Right lobe of liver (tissue), 6 donors: ENCODE measurements around the gene PPP2R5C. TPM values are rescaled to one million over a fixed set of nuclear protein-coding genes. Genes with fewer than 3 reads are reported as not detected.
A peak's percentile ranks its signal among the peaks of the same experiment; 100 is the strongest.

Experiments
- ATAC-seq, 4 donors: fragments of 200-7000 bp; cut with Tn5 transposase; one replicate each; pipeline ENCODE4 v1.9.1; 2020; ENCODE audit warnings: mild to moderate bottlenecking in 4 of 4, moderate library complexity in 4 of 4
- DNase-seq, 3 donors: peaks; one replicate each; pipeline ENCODE4 v3.0.0-alpha.2; 2020
- H3K27ac ChIP-seq, 3 donors: fragments of 200-600 bp; one replicate each; pipeline ENCODE4 v1.8.0; 2022
- H3K27me3 ChIP-seq, 2 donors: fragments of 200-600 bp; one replicate each; pipeline ENCODE4 v1.8.0; 2022
- H3K36me3 ChIP-seq, 4 donors: fragments of 200-600 bp; sonication (generic) in 1 of 4; one replicate each; pipeline versions ENCODE4 v1.5.1 to v1.8.0; 2017 to 2022; ENCODE audit warnings: control low read depth in 1 of 4
- H3K4me1 ChIP-seq, 4 donors: fragments of 200-600 bp; sonication (generic) in 1 of 4; one replicate each; pipeline versions ENCODE4 v1.5.1 to v1.8.0; 2017 to 2022; ENCODE audit warnings: control low read depth in 1 of 4
- H3K4me3 ChIP-seq, 3 donors: fragments of 200-600 bp; one replicate each; pipeline ENCODE4 v1.8.0; 2022
- H3K9me3 ChIP-seq, 4 donors: fragments of 200-600 bp; sonication (generic) in 1 of 4; one replicate each; pipeline versions ENCODE4 v1.5.1 to v1.8.0; 2017 to 2022; ENCODE audit warnings: control low read depth in 1 of 4
- CTCF ChIP-seq, 4 donors: fragments of 200-600 bp in 3 of 4; fragments of 450-650 bp in 1 of 4; IDR thresholded peaks; one replicate each; pipeline versions ENCODE4 v1.5.1 to v1.8.0; 2016 to 2022; ENCODE audit warnings: antibody characterized with exemption in 4 of 4, mild to moderate bottlenecking in 2 of 4
- POLR2A ChIP-seq: fragments of 450-650 bp; IDR thresholded peaks from one replicate; pipeline ENCODE4 v1.6.1; 2017; ENCODE audit warnings: antibody characterized with exemption, mild to moderate bottlenecking
- WGBS: methylation state at CpG from one replicate; pipeline ENCODE4 v1.1.6; 2018; ENCODE audit warnings: low coverage, low lambda C conversion rate; ENCODE audit not compliant: insufficient coverage; ENCODE audit errors: missing lambda C conversion rate; 5-methylcytosine and 5-hydroxymethylcytosine counted together
- intact Hi-C, 2 donors: fragments of 100-400 bp; cut with DNase I; formaldehyde crosslinking; loops; one replicate each; pipeline versions ENCODE4 v1.11.2 to v1.14.1; 2022
- total RNA-seq, 6 experiments: library from RNA; depleted of rRNA in 2 of 6; stranded (reverse); fragments of >200 nt in 2 of 6; fragmentation: NEBNext Ultra II Directional in 3 of 6; extraction: Animal tissue kit (Norgen Biotek cat#: 25700) in 3 of 6; gene quantifications; one replicate each; pipeline versions ENCODE4 v1.1.0 to v1.2.4, GENCODE V29; 2016 to 2023
- donor health status: DM: no; HTN: yes; CAD: no.
- donor health status: DM: no; HTN: no; CAD: no.
- donor health status: DM: no; HTN: no; CAD: no.
- donor health status: DM: no; HTN: yes; CAD: no.
- donor health status: DM: no; HTN: yes; CAD: no.

The PPP2R5C gene
- total RNA-seq, 6 experiments from 2014 or later, result 44.9 to 74.5 (median 55.3) TPM

GRCh38 chr14:101859958-101860357 lies 98.4 kb downstream of the PPP2R5C start:
- TF ChIP-seq CTCF (IDR thresholded peaks at IDR 0.05) (no peak), POLR2A (no peak)
- Histone ChIP-seq H3K9me3 (no peaks in the 10 kb centered on the region), H3K27ac (no peak overlapping the region), H3K27me3 (no peaks in the 10 kb centered on the region), H3K36me3 (peaks cover 0 to 17% (median 1%) of the 10 kb centered on the region in 4 donors), H3K4me3 (no peak overlapping the region), H3K4me1 (peaks cover 0 to 16% (median 4%) of the 10 kb centered on the region in 4 donors)
- 100% methylated on average over 1 of the region's 1 CpG for WGBS
- intact Hi-C loops, result no loop called here
- DNase-seq, result no peak
- ATAC-seq, result no peak

GRCh38 chr14:101861464-101861863 lies 100.0 kb downstream of the PPP2R5C start:
- peak overlapping the region in 1 of 3 donors; percentile 12 for H3K4me3 ChIP-seq
- no peaks in the 10 kb centered on the region for H3K9me3 ChIP-seq
- H3K27me3 ChIP-seq, result no peaks in the 10 kb centered on the region
- intact Hi-C loops, result no loop called here
- no peak for TF ChIP-seq CTCF (IDR thresholded peaks at IDR 0.05)
- peak; percentile 12 for TF ChIP-seq POLR2A
- ATAC-seq, result peak; percentile 83 to 94 (median 89)
- DNase-seq, result peak in 1 of 3 donors; percentile 47
- H3K27ac ChIP-seq, result peak overlapping the region in 1 of 3 donors; percentile 59
- 55% methylated on average over 4 of the region's 6 CpGs for WGBS
- peaks cover 0 to 17% (median 1%) of the 10 kb centered on the region in 4 donors for H3K36me3 ChIP-seq
- peaks cover 0 to 16% (median 2%) of the 10 kb centered on the region in 4 donors for H3K4me1 ChIP-seq

- H3K4me3 ChIP-seq, result no peak overlapping the region
- H3K36me3 ChIP-seq, result peaks cover 0 to 16% (median 1%) of the 10 kb centered on the region in 4 donors
- intact Hi-C loops, result no loop called here
- no peaks in the 10 kb centered on the region for H3K27me3 ChIP-seq
- peak in 1 of 4 donors; percentile 61 for ATAC-seq
- 93% methylated on average over 4 of the region's 4 CpGs for WGBS
- peaks cover 0 to 16% (median 0%) of the 10 kb centered on the region in 4 donors for H3K4me1 ChIP-seq
- DNase-seq, result no peak
- H3K9me3 ChIP-seq, result no peaks in the 10 kb centered on the region
- H3K27ac ChIP-seq, result no peak overlapping the region
- TF ChIP-seq POLR2A (no peak), CTCF (IDR thresholded peaks at IDR 0.05) (no peak)
Measured at GRCh38 chr14:101862177-101862576, 100.7 kb downstream of the PPP2R5C start.

- ATAC-seq (no peak), DNase-seq (no peak)
- H3K9me3 ChIP-seq, result no peaks in the 10 kb centered on the region
- H3K4me3 ChIP-seq, result no peak overlapping the region
- H3K27me3 ChIP-seq, result no peaks in the 10 kb centered on the region
- 71% methylated on average over 3 of the region's 4 CpGs for WGBS
- no peak overlapping the region for H3K27ac ChIP-seq
- H3K36me3 ChIP-seq, result peaks cover 0 to 13% (median 1%) of the 10 kb centered on the region in 4 donors
- no peak for TF ChIP-seq POLR2A
- TF ChIP-seq CTCF (IDR thresholded peaks at IDR 0.05), result no peak
- peaks cover 0 to 16% (median 0%) of the 10 kb centered on the region in 4 donors for H3K4me1 ChIP-seq
- intact Hi-C loops, result no loop called here
Measured at GRCh38 chr14:101862711-101863110, 101.2 kb downstream of the PPP2R5C start.
